ENCODE measurements around the gene ZNF148.
A peak's percentile ranks its signal among the peaks of the same experiment; 100 is the strongest.

The ZNF148 gene

DNA sequence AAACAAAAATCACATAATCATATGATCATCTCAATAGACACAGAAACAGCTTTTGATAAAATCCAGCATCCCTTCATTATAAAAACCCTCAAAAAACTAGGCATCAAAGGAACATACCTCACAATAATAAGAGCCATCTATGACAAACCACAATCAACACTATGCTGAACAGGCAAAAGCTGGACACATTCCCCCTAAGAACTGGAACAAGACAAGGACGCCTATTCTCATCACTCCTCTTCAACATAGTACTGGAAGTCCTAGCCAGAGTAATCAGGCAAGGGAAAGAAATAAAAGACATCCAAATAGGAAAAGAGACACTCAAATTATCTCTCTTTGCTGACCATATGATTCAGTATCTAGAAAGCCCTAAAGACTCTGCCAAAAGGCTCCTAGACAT is 107.7 kb downstream of the ZNF148 start:
- Histone ChIP-seq H3K4me1 (no peaks in the 10 kb centered on the region), H3K36me3 (peaks cover 52% of the 10 kb centered on the region), H3K9me3 (peaks cover 26% of the 10 kb centered on the region), H3K27me3 (no peaks in the 10 kb centered on the region), H3K4me3 (no peak overlapping the region), H3K27ac (no peak overlapping the region), H3K4me2 (no peak overlapping the region), H4K20me1 (no peaks in the 10 kb centered on the region; the same call in 1 of the 2 replicates), H3K9ac (no peak overlapping the region)
- no peak for TF ChIP-seq Cebpa-rat (IDR thresholded peaks at IDR 0.05)

DNA sequence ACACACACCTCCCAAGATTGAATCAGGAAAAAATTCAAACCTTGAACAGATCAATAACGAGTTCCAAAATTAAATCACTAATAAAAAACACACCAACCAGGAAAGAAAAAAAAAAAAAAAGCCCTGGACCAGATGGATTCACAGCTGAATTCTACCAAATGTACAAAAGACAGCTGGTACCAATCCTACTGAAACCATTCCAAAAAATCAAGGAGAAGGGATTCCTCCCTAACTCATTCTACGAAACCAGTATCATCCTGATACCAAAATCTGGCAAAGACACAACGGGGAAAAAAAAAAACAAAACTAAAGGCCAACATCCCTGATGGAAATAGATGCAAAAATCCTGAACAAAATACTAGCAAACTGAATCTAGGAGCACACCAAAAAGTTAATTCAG is 108.2 kb downstream of the ZNF148 start:
- Histone ChIP-seq H3K4me3 (no peak overlapping the region), H3K4me1 (no peaks in the 10 kb centered on the region), H4K20me1 (no peaks in the 10 kb centered on the region; the same call in 1 of the 2 replicates), H3K27me3 (no peaks in the 10 kb centered on the region), H3K36me3 (peaks cover 50% of the 10 kb centered on the region), H3K4me2 (no peak overlapping the region), H3K9me3 (peaks cover 26% of the 10 kb centered on the region), H3K27ac (no peak overlapping the region), H3K9ac (no peak overlapping the region)
- no peak for TF ChIP-seq Cebpa-rat (IDR thresholded peaks at IDR 0.05)

DNA sequence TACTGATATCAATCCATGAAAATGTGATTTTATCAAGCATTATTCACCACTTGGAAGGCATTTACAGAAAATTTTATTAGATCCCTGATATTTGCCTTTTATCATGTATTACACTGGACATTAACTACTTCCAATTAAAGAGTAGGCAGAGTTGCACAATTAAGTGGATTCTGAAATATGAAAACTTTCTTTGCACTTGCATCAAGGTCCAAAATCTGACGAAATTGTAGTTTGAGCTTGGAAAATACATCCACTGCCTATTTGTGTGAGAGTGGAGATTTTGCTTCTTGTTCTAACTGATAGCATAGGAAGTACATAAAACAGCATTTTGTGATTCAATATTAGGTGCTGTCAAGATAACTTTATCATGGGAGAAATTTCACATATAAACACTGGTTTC is 113.0 kb downstream of the ZNF148 start:
- Histone ChIP-seq H3K4me2 (no peak overlapping the region), H3K36me3 (peaks cover 30% of the 10 kb centered on the region), H3K27me3 (no peaks in the 10 kb centered on the region), H3K9me3 (peaks cover 2% of the 10 kb centered on the region), H3K27ac (no peak overlapping the region), H3K4me1 (peaks cover 13% of the 10 kb centered on the region), H4K20me1 (no peaks in the 10 kb centered on the region; the same call in 1 of the 2 replicates), H3K9ac (no peak overlapping the region), H3K4me3 (no peak overlapping the region)
- no peak for TF ChIP-seq Cebpa-rat (IDR thresholded peaks at IDR 0.05)

DNA sequence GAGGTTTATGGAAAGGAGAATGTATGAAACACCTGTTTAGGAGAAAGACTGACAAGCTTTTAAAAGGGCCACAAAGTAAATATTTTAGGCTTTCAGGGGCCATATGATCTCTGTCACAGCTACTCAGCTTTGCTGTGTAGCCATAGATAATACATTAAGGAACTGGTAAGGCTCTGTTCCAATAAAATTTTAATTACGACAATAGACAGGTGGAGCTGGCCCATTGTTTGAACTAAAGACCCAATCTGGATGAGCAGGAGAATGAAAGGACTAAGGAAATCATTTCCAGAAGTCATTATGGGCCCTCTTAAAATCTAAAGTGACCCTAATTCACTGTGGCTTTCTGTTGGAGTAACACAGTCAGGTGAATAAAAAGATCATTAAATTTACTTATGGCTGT is 114.1 kb downstream of the ZNF148 start:
- H4K20me1 ChIP-seq = no peaks in the 10 kb centered on the region; the same call in 1 of the 2 replicates
- peaks cover 15% of the 10 kb centered on the region for H3K4me1 ChIP-seq
- H3K4me3 ChIP-seq = no peak overlapping the region
- H3K9me3 ChIP-seq = peaks cover 14% of the 10 kb centered on the region
- no peaks in the 10 kb centered on the region for H3K27me3 ChIP-seq
- TF ChIP-seq Cebpa-rat (IDR thresholded peaks at IDR 0.05) = no peak
- no peak overlapping the region for H3K4me2 ChIP-seq
- H3K27ac ChIP-seq = no peak overlapping the region
- H3K36me3 ChIP-seq = peaks cover 38% of the 10 kb centered on the region
- no peak overlapping the region for H3K9ac ChIP-seq

DNA sequence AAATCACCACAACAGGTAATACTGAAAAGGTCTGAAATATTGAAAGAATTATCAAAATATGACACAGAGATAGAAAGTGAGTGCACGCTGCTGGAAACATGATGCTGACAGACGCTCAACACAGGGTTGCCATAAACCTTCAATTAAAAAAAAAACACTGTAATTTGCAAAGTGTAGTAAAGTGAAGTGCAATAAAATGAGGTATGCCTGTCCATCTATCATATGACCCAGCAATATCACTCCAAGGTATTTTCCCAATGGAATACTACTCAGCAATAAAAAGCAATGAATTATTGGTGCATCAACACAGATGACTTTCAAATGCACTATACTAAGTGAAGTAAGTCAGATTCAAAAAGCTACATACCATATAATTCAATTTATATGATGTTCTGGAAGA is 115.0 kb downstream of the ZNF148 start:
- Histone ChIP-seq H3K4me1 (peaks cover 15% of the 10 kb centered on the region), H3K36me3 (peaks cover 45% of the 10 kb centered on the region), H3K9ac (no peak overlapping the region), H3K9me3 (peaks cover 21% of the 10 kb centered on the region), H3K4me3 (no peak overlapping the region), H3K27ac (no peak overlapping the region), H3K4me2 (no peak overlapping the region), H4K20me1 (no peaks in the 10 kb centered on the region), H3K27me3 (no peaks in the 10 kb centered on the region)
- no peak for TF ChIP-seq Cebpa-rat (IDR thresholded peaks at IDR 0.05)

DNA sequence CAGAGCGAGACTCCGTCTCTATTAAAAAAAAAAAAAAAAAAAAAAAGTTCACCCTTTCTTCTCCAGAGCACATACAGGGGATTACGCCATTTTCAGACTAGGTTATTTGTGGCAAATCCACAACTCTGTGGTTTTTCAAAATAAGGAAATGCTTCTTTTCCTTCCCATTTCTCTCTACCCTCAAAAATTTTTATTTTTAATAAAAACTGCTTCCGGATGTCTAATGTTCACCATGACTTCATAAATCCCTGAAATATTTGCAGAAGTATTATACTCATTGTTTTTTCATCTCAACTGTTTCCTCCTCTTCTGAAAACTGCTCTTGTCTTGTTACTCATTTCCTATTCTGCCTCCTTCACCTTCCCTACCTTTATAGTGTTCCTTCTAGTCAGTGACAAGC is 117.6 kb downstream of the ZNF148 start:
- peaks cover 36% of the 10 kb centered on the region for H3K36me3 ChIP-seq
- peaks cover 28% of the 10 kb centered on the region for H3K4me1 ChIP-seq
- peak overlapping the region; percentile 29 for H3K4me2 ChIP-seq
- H3K4me3 ChIP-seq = no peak overlapping the region
- H3K9me3 ChIP-seq = peaks cover 21% of the 10 kb centered on the region
- H3K9ac ChIP-seq = no peak overlapping the region
- H3K27ac ChIP-seq = 0 out of 2 replicates have a peak overlapping the region, but pooled peaks have one; percentile 18
- H3K27me3 ChIP-seq = no peaks in the 10 kb centered on the region
- H4K20me1 ChIP-seq = no peaks in the 10 kb centered on the region
- TF ChIP-seq Cebpa-rat (IDR thresholded peaks at IDR 0.05) = no peak

DNA sequence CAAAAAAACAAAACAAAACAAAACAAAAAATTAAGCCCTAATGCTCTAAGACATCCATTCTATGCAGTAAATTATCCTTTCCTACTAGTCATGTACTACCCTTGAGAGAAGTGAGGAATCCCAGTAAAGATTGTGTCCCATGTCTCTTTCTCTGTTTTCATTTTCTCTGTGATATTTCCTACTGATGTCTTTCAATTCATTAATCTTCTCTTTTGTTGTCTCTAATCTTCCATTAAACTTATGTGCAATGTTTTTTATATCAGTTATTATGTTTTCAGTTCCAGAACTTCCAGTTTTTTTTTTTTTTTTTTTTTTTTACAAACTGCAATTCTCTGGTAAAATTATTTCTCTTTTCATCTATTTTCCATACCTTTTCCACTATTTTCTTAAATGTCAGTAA is 118.5 kb downstream of the ZNF148 start:
- peaks cover 42% of the 10 kb centered on the region for H3K36me3 ChIP-seq
- H4K20me1 ChIP-seq = no peaks in the 10 kb centered on the region
- H3K4me3 ChIP-seq = no peak overlapping the region
- H3K27me3 ChIP-seq = no peaks in the 10 kb centered on the region
- TF ChIP-seq Cebpa-rat (IDR thresholded peaks at IDR 0.05) = no peak
- H3K27ac ChIP-seq = no peak overlapping the region
- peaks cover 28% of the 10 kb centered on the region for H3K4me1 ChIP-seq
- no peak overlapping the region for H3K4me2 ChIP-seq
- peaks cover 21% of the 10 kb centered on the region for H3K9me3 ChIP-seq
- H3K9ac ChIP-seq = no peak overlapping the region

DNA sequence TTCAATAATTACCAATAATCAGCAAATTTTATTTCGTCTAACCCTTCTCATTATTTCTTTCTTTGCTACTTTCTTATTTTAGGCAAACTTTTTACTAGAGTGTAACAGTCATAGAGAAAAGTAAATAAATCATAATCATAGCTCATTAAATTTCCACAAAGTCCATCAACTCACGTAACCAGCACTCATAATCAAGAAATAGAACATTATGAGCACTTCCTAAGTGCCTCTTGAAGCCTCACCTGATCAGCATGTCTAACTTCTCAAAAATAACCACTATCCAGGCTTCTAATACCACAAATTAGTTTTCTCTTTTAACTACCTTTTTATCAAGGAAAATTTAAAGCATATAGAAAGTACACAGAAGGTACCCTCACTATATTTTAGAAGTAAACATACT is 124.2 kb downstream of the ZNF148 start:
- Histone ChIP-seq H3K4me2 (no peak overlapping the region), H3K4me3 (no peak overlapping the region), H3K36me3 (peaks cover 41% of the 10 kb centered on the region), H3K27me3 (no peaks in the 10 kb centered on the region), H3K9me3 (peaks cover 12% of the 10 kb centered on the region), H4K20me1 (no peaks in the 10 kb centered on the region), H3K9ac (no peak overlapping the region), H3K27ac (no peak overlapping the region), H3K4me1 (peaks cover 12% of the 10 kb centered on the region)
- no peak for TF ChIP-seq Cebpa-rat (IDR thresholded peaks at IDR 0.05)

DNA sequence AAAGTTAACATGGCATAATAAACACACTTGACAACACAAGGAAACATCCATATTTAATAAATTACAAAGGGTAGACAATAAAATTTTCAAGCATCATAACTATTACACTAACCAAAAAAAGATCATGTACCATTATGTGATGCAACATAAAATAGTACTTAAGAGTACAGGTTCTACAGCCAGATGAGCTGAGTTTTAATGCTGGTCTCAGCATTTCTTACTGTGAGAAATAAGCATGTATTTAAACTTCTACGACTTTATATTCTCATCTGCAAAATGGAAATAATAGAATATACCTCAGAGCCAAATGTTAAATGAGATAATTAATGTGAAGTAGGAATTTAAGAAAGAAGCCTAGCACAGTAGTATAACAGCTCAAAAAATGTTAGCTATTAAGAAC is 128.9 kb downstream of the ZNF148 start:
- Histone ChIP-seq H3K36me3 (peaks cover 41% of the 10 kb centered on the region), H3K4me1 (no peaks in the 10 kb centered on the region), H3K9me3 (peaks cover 6% of the 10 kb centered on the region; the same call in 1 of the 2 replicates), H3K9ac (no peak overlapping the region), H3K27ac (no peak overlapping the region), H3K4me3 (no peak overlapping the region), H3K4me2 (no peak overlapping the region), H3K27me3 (no peaks in the 10 kb centered on the region), H4K20me1 (no peaks in the 10 kb centered on the region)
- no peak for TF ChIP-seq Cebpa-rat (IDR thresholded peaks at IDR 0.05)

DNA sequence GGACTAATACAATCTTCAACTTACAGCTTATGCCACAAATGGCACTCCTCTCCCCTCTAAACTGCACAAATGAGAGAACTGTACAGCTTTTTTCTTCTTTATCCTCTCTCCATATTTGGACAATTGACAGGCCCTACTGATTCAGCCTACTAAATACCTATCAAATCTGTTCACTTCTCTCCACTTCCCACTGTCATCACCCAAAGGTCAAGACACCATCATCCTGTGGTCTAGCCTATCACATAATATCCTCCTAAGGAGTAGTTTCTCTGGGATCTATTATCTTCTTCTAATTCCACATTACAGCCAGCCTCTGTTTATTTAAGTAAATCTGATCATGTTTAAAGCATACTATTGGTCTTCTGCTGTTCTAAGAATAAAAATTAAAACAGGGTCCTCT is 129.6 kb downstream of the ZNF148 start:
- no peaks in the 10 kb centered on the region for H4K20me1 ChIP-seq
- H3K27ac ChIP-seq = no peak overlapping the region
- no peak for TF ChIP-seq Cebpa-rat (IDR thresholded peaks at IDR 0.05)
- H3K4me3 ChIP-seq = no peak overlapping the region
- no peak overlapping the region for H3K9ac ChIP-seq
- no peaks in the 10 kb centered on the region for H3K4me1 ChIP-seq
- peaks cover 6% of the 10 kb centered on the region; the same call in 1 of the 2 replicates for H3K9me3 ChIP-seq
- peaks cover 38% of the 10 kb centered on the region for H3K36me3 ChIP-seq
- no peaks in the 10 kb centered on the region for H3K27me3 ChIP-seq
- no peak overlapping the region for H3K4me2 ChIP-seq

DNA sequence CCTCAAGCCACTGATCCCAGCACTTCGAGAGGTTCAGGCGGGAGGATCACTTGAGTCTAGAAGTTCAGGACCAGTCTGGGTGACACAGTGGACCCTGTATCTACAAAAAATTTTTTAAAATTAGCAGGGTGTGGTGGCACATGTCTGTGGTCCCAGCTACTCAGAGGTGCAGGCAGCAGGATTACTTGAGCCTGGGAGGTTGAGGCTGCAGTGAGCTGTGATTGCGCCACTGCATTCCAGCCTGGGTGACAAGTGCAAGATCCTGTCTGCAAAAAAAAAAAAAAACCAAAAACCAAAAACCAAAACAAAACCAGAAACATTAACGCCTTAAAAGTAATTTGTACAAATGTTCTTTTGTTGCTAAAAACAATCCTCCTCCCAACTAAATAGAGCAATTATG is 134.6 kb downstream of the ZNF148 start:
- no peaks in the 10 kb centered on the region for H3K4me1 ChIP-seq
- no peak for TF ChIP-seq Cebpa-rat (IDR thresholded peaks at IDR 0.05)
- peaks cover 6% of the 10 kb centered on the region; the same call in 1 of the 2 replicates for H3K9me3 ChIP-seq
- no peaks in the 10 kb centered on the region for H4K20me1 ChIP-seq
- peaks cover 44% of the 10 kb centered on the region for H3K36me3 ChIP-seq
- H3K27me3 ChIP-seq = no peaks in the 10 kb centered on the region
- H3K4me3 ChIP-seq = no peak overlapping the region
- H3K9ac ChIP-seq = no peak overlapping the region
- no peak overlapping the region for H3K4me2 ChIP-seq
- no peak overlapping the region for H3K27ac ChIP-seq
